ENCODE results near the gene LIMS4. TPM values are rescaled to one million over a fixed set of nuclear protein-coding genes. Genes with fewer than 3 reads are reported as not detected.
"Not testable (repeated sequence)": the region's sequence is repeated elsewhere in the genome, so short reads cannot be mapped to it uniquely, and the experiment has no call there.

LIMS4 gene
- total and polyA plus RNA-seq, 2 donors (not counting 1 experiment from before 2014, with no cell fraction given): 1.5 to 1.8 TPM

DNA sequence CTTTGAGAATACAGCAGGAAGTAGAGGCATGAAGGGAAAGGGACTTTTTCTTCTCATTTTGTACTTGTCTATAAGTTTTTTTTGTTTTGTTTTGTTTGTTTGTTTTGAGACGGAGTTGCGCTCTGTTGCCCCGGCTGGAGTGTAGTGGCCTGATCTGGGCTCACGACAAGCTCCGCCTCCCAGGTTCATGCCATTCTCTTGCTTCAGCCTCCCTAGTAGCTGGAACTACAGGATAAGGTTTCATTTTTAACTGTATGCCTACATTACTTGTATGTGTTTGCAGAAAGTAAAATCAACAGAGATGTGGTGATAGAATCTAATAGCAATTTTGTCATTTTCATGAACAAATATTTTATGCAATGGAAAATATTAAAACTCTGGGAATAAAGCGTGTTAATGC lies 38.1 kb downstream of the LIMS4 start:
- H3K9me3 ChIP-seq (ENCODE audit: control insufficient read depth, insufficient read depth, low read depth, low read length); H3K4me2 ChIP-seq (ENCODE audit: extremely low read depth, insufficient read depth, low read length); H3K9ac ChIP-seq (ENCODE audit: insufficient read depth, low read length); H3K27me3 ChIP-seq (ENCODE audit: control insufficient read depth, insufficient read depth, low read length); H3K4me3 ChIP-seq (replicated peaks in 1 of 4; ENCODE audit: control extremely low read depth in 1 of 4, insufficient read depth in 1 of 4, low read depth in 3 of 4, low read length in 4 of 4); H3K4me1 ChIP-seq (ENCODE audit: control insufficient read depth, extremely low read depth, insufficient read depth, low read length); H3K79me2 ChIP-seq (ENCODE audit: control insufficient read depth, insufficient read depth, low read length); H4K20me1 ChIP-seq (ENCODE audit: control insufficient read depth, extremely low read depth, insufficient read depth, low read length); H2AFZ ChIP-seq (ENCODE audit: low read length); DNase-seq (ENCODE audit: low read depth in 2 of 2); H3K36me3 ChIP-seq (ENCODE audit: control insufficient read depth, insufficient read depth, low read length); H3K27ac ChIP-seq (ENCODE audit: insufficient read depth, low read length): not testable (repeated sequence)

GRCh38 chr2:110425725-110426124 lies 46.9 kb downstream of the LIMS4 start:
- DNase-seq (ENCODE audit: low read depth in 2 of 2); H3K4me3 ChIP-seq (replicated peaks in 1 of 4; ENCODE audit: control extremely low read depth in 1 of 4, insufficient read depth in 1 of 4, low read depth in 3 of 4, low read length in 4 of 4); H3K9ac ChIP-seq (ENCODE audit: insufficient read depth, low read length); H3K79me2 ChIP-seq (ENCODE audit: control insufficient read depth, insufficient read depth, low read length); H3K27ac ChIP-seq (ENCODE audit: insufficient read depth, low read length); H4K20me1 ChIP-seq (ENCODE audit: control insufficient read depth, extremely low read depth, insufficient read depth, low read length); H3K36me3 ChIP-seq (ENCODE audit: control insufficient read depth, insufficient read depth, low read length); H3K4me2 ChIP-seq (ENCODE audit: extremely low read depth, insufficient read depth, low read length); H3K9me3 ChIP-seq (ENCODE audit: control insufficient read depth, insufficient read depth, low read depth, low read length); H2AFZ ChIP-seq (ENCODE audit: low read length); H3K4me1 ChIP-seq (ENCODE audit: control insufficient read depth, extremely low read depth, insufficient read depth, low read length); H3K27me3 ChIP-seq (ENCODE audit: control insufficient read depth, insufficient read depth, low read length): not testable (repeated sequence)

DNA sequence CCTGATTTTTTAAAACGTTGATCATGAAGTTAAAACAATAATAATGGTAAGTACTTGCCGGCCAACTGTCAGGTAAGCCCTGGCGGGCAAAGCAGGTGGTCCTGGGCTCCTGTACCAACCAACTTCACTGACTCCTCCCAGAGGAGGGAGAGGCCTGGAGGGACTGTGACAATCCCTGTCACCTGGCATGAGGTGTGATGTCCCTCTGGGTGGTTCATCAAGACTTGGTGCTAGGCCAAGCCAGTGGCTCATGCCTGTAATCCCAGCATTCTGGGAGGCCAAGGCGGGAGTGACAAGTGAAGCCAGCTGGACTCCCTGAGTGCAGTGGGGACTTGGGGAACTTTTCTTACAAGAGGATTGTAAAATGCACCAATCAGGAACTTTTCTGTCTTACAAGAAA lies 48.2 kb downstream of the LIMS4 start:
- not testable (repeated sequence) for H3K27ac ChIP-seq (ENCODE audit: insufficient read depth, low read length); DNase-seq (ENCODE audit: low read depth in 2 of 2); H3K4me2 ChIP-seq (ENCODE audit: extremely low read depth, insufficient read depth, low read length); H3K36me3 ChIP-seq (ENCODE audit: control insufficient read depth, insufficient read depth, low read length); H3K79me2 ChIP-seq (ENCODE audit: control insufficient read depth, insufficient read depth, low read length); H3K4me1 ChIP-seq (ENCODE audit: control insufficient read depth, extremely low read depth, insufficient read depth, low read length); H3K9me3 ChIP-seq (ENCODE audit: control insufficient read depth, insufficient read depth, low read depth, low read length); H3K27me3 ChIP-seq (ENCODE audit: control insufficient read depth, insufficient read depth, low read length); H3K4me3 ChIP-seq (replicated peaks in 1 of 4; ENCODE audit: control extremely low read depth in 1 of 4, insufficient read depth in 1 of 4, low read depth in 3 of 4, low read length in 4 of 4); H3K9ac ChIP-seq (ENCODE audit: insufficient read depth, low read length); H4K20me1 ChIP-seq (ENCODE audit: control insufficient read depth, extremely low read depth, insufficient read depth, low read length); H2AFZ ChIP-seq (ENCODE audit: low read length)

GRCh38 chr2:110423574-110423962 lies 49.0 kb downstream of the LIMS4 start:
- H3K4me3 ChIP-seq (replicated peaks in 1 of 4; ENCODE audit: control extremely low read depth in 1 of 4, insufficient read depth in 1 of 4, low read depth in 3 of 4, low read length in 4 of 4): not testable (repeated sequence)

DNA sequence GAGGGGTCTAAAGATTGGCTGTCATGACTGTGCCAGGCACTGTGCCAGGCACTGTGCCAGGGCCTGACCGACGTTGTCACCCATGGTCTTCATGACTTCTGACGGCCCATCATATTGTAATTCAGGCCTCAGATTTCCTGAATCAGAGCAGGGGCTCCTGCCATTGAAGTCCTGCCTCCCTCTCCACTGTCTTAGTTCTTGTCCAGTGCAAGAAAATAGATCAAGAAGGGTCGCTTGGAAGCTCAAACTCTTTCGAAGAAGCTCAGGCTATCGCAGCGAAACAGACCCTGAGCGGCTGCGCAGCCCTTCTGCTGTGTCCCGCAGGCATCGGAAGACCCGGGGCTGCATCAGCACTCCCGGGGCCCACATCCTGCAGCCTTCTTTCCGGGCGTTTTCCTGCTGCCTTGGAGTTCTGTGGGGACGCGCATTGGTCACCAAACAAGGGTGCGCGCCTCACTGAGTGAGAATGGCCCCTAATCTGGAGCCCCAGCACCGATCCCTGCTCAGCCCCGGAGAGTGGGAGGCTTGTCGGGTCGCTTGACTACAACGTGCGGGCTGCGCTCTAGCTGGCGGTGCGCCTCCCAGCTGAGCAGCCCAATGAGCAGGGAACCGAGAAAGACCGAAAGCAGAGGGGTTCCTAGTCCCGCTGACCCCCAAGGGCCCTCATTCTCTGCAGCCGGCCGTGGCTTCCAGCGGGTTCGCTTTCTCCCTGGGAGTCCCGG lies 49.6 kb downstream of the LIMS4 start:
- H3K4me2 ChIP-seq (ENCODE audit: extremely low read depth, insufficient read depth, low read length); H2AFZ ChIP-seq (ENCODE audit: low read length); H4K20me1 ChIP-seq (ENCODE audit: control insufficient read depth, extremely low read depth, insufficient read depth, low read length); DNase-seq (ENCODE audit: low read depth in 2 of 2); H3K9ac ChIP-seq (ENCODE audit: insufficient read depth, low read length); H3K36me3 ChIP-seq (ENCODE audit: control insufficient read depth, insufficient read depth, low read length); H3K9me3 ChIP-seq (ENCODE audit: control insufficient read depth, insufficient read depth, low read depth, low read length); H3K4me3 ChIP-seq (replicated peaks in 1 of 4; ENCODE audit: control extremely low read depth in 1 of 4, insufficient read depth in 1 of 4, low read depth in 3 of 4, low read length in 4 of 4); H3K27ac ChIP-seq (ENCODE audit: insufficient read depth, low read length); H3K27me3 ChIP-seq (ENCODE audit: control insufficient read depth, insufficient read depth, low read length); H3K4me1 ChIP-seq (ENCODE audit: control insufficient read depth, extremely low read depth, insufficient read depth, low read length); H3K79me2 ChIP-seq (ENCODE audit: control insufficient read depth, insufficient read depth, low read length): not testable (repeated sequence)

More at GRCh38 chr2:110423574-110423962, 49.0 kb downstream of the LIMS4 start:
- H3K36me3 ChIP-seq (ENCODE audit: control insufficient read depth, insufficient read depth, low read length); H3K4me1 ChIP-seq (ENCODE audit: control insufficient read depth, extremely low read depth, insufficient read depth, low read length); H3K79me2 ChIP-seq (ENCODE audit: control insufficient read depth, insufficient read depth, low read length); H2AFZ ChIP-seq (ENCODE audit: low read length); H3K4me2 ChIP-seq (ENCODE audit: extremely low read depth, insufficient read depth, low read length); DNase-seq (ENCODE audit: low read depth in 2 of 2); H3K9ac ChIP-seq (ENCODE audit: insufficient read depth, low read length); H3K27ac ChIP-seq (ENCODE audit: insufficient read depth, low read length); H3K27me3 ChIP-seq (ENCODE audit: control insufficient read depth, insufficient read depth, low read length); H3K9me3 ChIP-seq (ENCODE audit: control insufficient read depth, insufficient read depth, low read depth, low read length); H4K20me1 ChIP-seq (ENCODE audit: control insufficient read depth, extremely low read depth, insufficient read depth, low read length): not testable (repeated sequence)

DNA sequence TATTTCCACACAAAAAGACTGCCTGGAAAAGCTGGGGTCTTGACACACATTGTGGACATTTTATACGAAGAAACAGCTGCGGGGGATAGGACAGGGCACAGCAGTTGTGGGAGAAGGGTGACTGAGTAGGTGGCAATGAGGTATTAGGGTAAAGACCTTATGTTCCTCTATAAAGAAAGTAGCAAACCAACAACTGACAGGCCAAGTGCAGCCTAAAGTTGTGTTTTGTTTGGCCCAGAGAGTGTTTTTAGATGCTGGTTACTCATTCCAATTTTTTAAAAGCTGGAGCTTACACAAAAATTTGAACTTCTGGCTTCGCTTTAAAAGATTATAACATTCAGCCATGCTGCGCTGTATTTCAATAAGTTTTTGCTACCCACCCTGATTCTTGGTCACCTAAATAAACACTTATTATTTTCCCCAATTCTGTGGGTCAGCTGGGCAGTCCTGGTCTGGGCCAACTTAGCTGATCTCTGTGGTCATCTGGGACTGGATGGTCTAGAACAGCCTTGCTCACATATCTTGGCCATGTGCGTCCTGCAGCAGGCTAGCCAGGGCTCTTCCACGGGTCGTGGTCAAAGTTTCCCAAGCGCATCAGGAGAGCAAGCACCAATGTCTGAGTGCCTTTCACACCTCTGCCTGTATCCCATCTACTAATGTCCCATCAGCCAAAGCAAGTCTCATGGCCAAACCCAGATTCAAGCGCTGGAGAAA lies 51.8 kb downstream of the LIMS4 start:
- H3K79me2 ChIP-seq (ENCODE audit: control insufficient read depth, insufficient read depth, low read length); H3K4me1 ChIP-seq (ENCODE audit: control insufficient read depth, extremely low read depth, insufficient read depth, low read length); H3K27ac ChIP-seq (ENCODE audit: insufficient read depth, low read length); H2AFZ ChIP-seq (ENCODE audit: low read length); H3K4me2 ChIP-seq (ENCODE audit: extremely low read depth, insufficient read depth, low read length); DNase-seq (ENCODE audit: low read depth in 2 of 2); H4K20me1 ChIP-seq (ENCODE audit: control insufficient read depth, extremely low read depth, insufficient read depth, low read length); H3K4me3 ChIP-seq (replicated peaks in 1 of 4; ENCODE audit: control extremely low read depth in 1 of 4, insufficient read depth in 1 of 4, low read depth in 3 of 4, low read length in 4 of 4); H3K27me3 ChIP-seq (ENCODE audit: control insufficient read depth, insufficient read depth, low read length); H3K9ac ChIP-seq (ENCODE audit: insufficient read depth, low read length); H3K36me3 ChIP-seq (ENCODE audit: control insufficient read depth, insufficient read depth, low read length); H3K9me3 ChIP-seq (ENCODE audit: control insufficient read depth, insufficient read depth, low read depth, low read length): not testable (repeated sequence)

Data from fibroblast of lung (primary cell).